Hepatocyte (in vitro differentiated cells): ENCODE data around the gene LHX5.

Experiments
- EZH2 ChIP-seq: fragments of 200-600 bp; sonication (generic); IDR thresholded peaks from 2 replicates; pipeline ENCODE4 v1.6.1; 2016; ENCODE audit warnings: antibody characterized with exemption, mild to moderate bottlenecking, borderline replicate concordance
- EZH2phosphoT487 ChIP-seq: fragments of 200-600 bp; sonication (generic); IDR thresholded peaks from one replicate; pipeline ENCODE4 v1.6.1; 2018; ENCODE audit warnings: antibody characterized with exemption, mild to moderate bottlenecking, low read depth, moderate library complexity; ENCODE audit not compliant: unreplicated experiment, severe bottlenecking
- TF ChIP-seq, protein P1 (sequence below): fragments of 200-600 bp; sonication (generic); IDR thresholded peaks from 2 replicates; pipeline ENCODE4 v1.5.1; 2016; ENCODE audit warnings: antibody characterized with exemption, mild to moderate bottlenecking; ENCODE audit not compliant: poor library complexity

DNA sequence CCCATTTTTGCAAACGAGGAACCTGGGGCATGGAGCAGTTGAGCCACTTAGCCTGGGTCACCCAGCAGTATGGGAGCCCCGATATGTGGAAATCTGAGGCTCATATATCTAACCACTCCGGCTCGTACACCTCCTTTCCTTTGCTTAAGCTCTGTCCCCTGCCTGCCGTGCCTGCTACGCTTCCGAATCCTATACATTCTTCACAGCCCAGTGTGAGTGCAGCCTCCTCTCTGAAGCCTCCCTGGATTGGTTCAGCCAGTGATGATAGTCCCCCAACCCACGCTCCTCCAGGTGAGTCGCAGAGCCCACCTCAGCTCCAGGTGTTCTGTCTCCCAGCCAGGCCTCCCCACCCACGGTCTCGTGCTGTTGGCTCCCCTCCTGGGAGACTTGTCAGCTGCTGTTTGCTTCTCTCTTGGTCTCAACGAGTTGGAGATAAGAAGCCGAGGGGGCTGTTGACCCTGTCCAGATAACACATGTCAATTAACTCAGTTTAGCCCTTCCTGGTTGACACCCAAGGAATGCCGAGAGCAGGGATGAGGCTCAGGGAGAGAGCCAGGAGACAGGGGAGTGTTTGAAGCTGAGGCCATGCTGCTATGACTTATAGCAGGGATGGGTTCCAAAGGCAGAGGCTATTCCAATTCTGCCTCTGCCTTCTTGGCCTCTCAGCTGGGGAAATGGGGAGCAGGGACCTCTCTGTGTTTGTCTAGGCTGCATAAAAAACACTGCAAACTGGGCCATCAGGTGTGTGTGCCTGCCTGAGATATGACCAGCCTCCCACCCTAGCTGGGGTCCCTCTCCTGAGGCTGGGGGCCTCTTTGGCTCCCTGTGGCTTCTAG is 30.5 kb downstream of the LHX5 start:
- TF ChIP-seq EZH2phosphoT487 (no peak), EZH2 (no peak)
- TF ChIP-seq, protein P1, sequence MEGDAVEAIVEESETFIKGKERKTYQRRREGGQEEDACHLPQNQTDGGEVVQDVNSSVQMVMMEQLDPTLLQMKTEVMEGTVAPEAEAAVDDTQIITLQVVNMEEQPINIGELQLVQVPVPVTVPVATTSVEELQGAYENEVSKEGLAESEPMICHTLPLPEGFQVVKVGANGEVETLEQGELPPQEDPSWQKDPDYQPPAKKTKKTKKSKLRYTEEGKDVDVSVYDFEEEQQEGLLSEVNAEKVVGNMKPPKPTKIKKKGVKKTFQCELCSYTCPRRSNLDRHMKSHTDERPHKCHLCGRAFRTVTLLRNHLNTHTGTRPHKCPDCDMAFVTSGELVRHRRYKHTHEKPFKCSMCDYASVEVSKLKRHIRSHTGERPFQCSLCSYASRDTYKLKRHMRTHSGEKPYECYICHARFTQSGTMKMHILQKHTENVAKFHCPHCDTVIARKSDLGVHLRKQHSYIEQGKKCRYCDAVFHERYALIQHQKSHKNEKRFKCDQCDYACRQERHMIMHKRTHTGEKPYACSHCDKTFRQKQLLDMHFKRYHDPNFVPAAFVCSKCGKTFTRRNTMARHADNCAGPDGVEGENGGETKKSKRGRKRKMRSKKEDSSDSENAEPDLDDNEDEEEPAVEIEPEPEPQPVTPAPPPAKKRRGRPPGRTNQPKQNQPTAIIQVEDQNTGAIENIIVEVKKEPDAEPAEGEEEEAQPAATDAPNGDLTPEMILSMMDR: no peak
